NCI-H226 (cell line): ENCODE results near the gene PTPRA.

ENCODE experiments used
- DNase-seq: peaks from one replicate; pipeline ENCODE4 v3.0.0-alpha.2; 2015

Gene PTPRA

GRCh38 chr20:2859330-2860121, 13.8 kb upstream of the PTPRA start:
- DNase-seq, result no peak

DNA sequence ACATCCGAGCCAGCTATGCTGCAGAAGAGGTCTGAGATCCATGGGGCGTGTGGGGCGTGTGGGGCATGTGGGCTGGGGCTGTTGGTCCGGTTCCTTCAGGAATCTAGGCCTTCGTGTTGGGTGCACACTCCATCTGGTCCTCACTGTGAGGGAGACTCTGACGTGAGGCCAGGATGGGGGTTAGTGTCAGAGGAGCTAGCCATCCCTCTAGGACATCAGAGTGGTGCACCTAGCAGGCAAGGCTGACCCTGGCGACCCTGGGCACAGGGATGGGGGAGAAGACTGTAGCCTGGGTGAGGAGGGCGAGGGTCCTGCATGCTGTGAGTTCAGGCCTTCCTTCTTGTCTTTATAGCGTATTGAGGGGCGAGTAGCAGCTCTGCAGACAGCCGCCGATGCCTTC, 8.7 kb upstream of the PTPRA start:
- DNase-seq, result no peak

DNA sequence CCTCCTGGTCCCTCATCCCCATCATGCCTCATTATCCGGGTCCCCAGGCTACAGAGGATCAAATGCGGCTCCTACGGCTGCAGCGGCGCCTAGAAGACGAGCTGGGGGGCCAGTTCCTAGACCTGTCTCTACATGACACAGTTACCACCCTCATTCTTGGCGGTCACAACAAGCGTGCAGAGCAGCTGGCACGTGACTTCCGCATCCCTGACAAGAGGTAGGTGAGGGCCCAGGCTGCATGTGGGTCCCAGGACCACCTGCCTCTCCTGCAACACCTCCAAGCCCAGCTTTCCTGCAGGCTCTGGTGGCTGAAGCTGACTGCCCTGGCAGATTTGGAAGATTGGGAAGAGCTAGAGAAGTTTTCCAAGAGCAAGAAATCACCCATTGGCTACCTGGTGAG, 8.2 kb upstream of the PTPRA start:
- DNase-seq, result no peak

DNA sequence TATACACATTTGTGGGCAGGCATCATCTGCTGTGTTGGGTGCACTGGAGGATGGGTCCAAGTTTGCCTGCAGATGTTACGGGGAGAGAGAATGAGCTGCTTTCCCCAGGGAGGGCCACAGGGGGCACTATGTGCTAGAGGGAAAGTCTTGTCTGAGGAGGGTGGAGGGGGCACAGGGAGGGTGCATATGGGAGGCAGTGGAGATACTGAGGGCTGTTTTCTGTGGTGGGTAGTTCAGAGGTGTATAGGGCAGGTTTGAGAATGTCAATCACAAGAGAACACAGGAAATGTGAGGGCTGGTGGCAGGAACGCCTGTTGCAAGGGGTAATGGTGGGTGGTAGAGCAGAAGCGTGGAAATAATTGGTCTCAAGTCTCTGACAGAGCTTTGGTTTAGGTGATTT, 7.7 kb upstream of the PTPRA start:
- no peak for DNase-seq

DNA sequence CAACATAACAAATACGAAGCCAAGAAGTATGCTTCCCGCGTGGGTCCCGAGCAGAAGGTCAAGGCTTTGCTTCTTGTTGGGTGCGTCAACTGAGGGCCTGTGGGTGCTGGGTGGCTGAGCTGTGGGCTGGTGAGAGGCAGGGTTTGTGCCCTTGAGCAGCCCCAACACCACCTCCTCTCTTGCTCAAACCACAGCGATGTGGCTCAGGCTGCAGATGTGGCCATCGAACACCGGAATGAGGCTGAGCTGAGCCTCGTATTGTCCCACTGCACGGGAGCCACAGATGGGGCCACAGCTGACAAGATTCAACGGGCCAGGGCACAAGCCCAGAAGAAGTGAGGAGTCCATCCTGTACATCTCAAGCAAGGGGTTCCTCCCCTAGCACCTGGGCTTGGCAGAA, 7.0 kb upstream of the PTPRA start:
- DNase-seq, result no peak

DNA sequence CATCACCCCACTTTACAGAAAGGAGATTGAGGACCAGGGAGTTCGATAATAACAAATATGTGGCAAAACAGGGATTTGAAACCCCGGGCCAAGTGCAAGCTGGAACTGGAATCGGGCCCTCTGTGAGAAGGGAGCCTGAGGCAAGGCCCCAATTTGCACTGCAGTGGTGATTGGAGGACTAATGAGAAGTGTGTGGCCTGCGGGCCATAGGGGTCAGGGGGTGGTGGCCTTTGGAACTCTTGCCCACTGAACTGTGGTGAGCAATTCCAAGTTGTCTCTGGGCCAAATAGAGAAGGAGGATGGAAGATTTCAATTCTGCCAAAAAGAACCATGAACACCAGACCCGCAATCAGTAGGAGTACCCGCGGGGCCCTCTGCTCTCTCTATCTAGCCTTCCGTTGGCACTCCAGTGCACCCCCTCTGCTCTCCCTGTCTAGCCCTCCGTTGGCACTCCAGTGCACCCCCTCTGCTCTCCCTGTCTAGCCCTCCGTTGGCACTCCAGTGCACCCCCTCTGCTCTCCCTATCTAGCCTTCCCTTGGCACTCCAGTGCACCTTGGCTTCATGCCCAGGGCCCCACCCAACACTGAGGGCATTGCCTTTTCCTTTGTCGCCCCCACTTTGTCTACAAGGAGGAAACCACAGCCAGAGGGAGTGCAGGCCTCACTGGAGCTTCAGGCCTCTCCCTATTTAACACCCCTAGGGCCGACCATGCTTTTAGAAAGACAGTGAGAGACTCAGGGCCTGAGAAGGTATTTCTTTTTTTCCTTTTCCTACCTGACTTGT, 6.0 kb upstream of the PTPRA start:
- no peak for DNase-seq

DNA sequence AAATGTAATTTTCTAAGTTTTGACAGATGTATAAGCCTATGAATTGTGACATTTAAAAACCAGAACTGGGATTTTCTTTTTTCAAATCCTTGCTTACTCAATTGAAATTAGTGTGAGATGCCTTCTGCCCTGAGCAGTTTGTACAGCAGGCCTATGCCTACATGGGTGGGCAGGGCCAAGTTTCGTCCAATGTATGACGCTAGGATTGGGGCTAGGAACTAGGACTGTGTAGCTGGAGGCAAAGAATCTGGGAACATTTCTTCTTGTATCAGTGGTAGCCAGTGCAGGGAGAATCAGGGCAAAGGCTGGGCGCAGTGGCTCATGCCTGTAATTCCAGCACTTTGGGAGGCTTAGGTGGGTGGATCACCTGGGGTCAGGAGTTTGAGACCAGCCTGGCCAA, 3.9 kb upstream of the PTPRA start:
- no peak for DNase-seq

DNA sequence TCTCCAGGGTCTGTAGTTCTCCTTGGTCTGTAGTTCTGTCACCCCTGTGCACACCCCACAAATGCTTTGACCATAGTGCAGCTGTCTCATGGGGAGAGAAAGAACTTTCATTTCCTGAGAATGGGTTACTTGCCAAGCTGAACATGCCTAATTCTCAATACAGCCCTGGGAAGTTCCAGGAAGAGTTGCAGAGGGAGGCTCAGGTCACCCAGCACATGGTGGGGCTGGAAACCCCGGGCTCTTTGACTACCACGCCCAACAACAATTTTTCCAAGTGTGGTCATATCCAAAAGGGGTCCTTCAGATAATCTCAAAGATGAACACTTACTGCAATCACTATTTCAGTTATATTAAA, 2.2 kb upstream of the PTPRA start:
- DNase-seq, result no peak

DNA sequence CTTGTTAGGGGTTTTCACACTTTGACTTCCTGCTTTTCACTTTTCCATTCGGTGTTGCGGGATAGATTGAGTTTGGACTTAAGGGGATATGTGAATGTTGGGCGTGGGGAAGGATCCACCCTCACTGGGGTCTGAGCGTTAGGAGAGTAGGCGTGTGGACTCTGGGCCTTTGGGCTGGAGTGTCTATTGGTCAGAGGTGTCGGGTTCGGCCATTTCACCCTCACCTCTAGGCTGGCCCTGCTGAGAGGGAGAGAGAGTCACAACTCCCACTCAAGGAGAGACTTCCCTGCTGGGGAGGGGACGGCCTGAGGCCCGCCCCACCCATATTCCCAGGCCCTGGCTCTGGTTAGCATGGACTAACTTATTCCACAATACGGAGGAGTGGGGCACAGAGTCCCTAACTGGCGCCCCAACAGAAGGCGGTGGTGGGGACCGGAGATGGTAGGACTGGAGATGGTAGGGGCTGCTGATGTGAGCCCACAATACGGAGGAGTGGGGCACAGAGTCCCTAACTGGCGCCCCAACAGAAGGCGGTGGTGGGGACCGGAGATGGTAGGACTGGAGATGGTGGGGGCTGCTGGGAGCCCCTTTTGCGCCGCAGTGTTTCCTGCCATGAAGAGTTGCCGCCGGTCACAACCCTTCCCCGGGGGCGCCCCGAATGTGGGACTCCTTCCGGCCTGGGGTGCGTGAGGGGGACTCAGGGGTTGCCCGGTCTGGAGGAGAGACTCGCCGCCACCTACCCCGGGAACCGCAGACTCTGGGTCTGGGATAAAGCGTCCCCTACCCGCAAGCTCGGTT, 1.4 kb upstream of the PTPRA start:
- no peak for DNase-seq

DNA sequence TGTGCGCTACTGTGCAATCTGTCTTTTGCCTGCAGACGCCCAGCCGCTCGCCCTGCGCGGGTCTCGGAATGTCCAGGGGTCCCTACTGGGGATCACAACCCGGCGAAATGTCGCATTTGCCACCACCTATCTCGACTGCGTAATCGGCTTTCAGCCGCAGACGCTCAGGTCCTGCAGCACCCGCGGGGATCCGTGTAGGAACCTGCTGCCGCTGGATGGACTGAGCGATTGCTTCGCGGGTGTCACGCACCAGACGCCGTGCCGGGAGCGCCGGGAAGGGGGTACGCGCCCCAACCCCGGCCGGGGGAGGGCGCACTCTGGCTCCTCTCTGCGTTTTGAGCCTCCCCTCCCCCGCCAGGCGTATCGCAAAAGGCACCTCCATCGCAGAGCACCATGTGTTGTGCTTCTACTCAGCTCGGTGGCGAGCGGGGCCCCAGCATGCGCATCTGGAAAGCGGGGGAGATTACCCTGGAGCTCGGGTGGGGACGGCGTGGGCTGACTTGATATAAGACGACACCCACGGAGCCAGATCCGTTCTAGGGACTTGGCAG, 747 bp upstream of the PTPRA start:
- no peak for DNase-seq

DNA sequence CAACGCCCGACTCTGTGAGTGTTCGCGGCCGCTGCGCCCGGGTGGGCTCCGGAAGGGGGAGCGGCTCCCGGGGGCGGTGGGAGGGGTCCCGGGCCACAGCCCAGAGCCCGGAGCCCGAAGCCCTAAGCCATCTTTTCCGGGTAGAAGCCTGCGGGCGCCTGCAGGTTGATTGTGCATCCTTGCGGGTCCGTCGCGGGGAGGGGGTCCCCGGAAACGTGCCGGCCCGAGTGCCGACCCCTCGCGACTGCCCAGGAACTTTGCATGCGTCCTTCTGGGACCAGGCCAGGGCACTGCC, 413 bp downstream of the PTPRA start:
- DNase-seq, result no peak

DNA sequence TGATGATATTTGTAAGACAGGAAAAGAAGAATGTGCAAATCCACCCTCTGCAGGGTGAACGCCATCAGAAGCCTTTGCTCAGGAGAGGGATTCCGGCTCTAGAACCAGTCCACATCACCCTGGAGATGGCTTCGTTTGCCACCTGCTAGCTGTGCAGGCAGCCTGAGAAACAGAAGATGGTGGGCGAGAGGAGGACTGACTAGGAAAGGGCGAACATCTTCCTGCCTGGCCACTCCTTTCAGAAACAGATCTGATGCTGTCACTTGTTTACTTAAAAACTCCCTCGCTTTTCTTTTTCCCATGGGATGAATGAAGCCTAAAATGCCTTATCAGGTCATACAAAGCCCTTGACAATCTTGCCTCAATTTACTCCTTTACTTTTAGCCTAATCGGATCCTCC, 1.2 kb downstream of the PTPRA start:
- DNase-seq, result no peak

- DNase-seq, result no peak
These were observed 2.5 kb downstream of the PTPRA start for GRCh38 chr20:2875690-2876203.

DNA sequence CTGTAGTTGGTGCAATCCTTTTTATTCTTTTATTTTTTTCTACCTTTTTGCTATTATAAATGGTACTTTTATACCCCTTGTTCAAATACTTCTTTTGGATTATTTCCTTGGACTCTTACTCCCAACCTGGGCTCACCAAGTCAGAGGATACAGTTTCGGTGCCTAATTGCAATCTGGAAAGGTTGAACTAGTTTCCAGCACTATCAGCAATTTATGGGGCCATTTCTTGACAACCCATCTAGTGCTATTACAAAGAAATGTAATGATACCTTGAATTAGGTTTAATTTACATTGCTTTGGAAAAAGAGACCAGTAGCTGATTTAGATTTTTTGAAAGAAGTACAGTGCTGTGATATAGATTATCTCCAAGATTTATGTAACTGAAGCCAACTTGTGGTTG, 5.2 kb downstream of the PTPRA start:
- no peak for DNase-seq

DNA sequence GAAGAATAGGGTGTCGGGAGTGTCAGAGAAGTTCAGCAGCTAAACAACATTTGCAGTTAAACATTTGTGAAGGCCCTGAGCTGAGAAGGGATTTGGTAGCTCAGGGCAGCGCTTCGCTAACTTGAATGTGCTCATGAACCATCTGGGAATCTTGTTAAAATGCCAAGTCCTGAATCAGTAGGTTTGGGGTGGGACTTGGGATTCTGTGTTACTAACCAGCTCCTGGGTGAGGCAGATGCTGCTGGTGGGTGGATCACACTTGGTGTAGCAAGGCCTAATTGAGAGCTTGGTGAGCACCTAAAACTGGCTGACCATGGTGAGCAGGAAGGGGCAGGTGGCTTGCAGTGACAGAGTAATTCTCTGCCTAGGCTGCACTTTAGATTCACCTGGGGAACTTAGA, 5.9 kb downstream of the PTPRA start:
- DNase-seq, result no peak

DNA sequence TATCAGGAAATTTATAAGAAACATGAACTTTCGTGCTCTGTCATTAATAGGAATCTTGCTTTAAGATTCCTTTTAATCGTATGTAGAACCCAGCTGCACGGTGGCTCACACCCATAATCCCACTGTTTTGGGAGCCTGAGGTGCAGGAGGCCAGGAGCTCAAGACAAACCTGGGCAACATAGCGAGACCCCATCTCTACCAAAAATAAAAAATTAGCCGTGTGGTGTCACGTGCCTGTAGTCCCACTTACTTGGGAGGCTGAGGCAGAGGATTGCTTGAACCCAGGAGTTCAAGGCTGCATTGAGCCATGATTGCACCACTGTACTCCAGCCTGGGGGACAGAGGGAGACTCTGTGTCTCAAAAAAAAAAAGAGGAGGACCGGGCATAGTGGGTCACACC, 7.4 kb downstream of the PTPRA start:
- no peak for DNase-seq

GRCh38 chr20:2883726-2884637, 10.7 kb downstream of the PTPRA start:
- no peak for DNase-seq

- no peak for DNase-seq
These were observed 14.4 kb downstream of the PTPRA start for GRCh38 chr20:2887715-2888114.

DNA sequence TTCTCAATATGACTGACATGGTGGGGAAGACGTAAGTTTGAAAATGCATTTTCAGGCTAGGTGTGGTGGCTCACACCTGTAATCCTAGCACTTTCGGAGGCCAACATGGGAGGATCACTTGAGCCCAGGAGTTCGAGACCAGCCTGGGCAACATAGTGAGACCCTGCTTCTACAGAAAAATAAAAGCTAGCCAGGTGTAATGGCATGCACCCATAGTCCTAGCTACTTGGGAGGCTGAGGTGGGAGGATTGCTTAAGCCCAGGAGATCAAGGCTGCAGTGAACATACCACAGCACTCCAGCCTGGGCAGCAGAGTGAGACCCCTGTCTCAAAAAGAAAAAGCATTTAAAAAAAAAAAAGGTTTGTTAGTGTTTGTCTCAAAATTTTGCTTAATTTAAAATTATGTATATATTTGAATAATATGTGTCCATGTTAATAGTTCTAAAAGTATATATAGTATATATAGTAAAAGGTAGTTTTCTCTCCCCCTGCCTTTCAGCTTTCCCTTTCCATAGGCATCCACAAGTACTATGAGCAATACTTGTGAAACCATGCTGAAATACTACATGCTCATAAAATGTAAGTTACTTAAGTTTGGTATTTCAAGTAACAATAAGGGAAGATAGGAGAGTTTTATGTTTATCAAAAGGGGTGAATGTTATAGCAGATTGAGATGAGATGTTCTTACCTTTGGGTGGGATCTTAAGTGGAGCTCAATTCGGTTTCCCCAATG, 15.1 kb downstream of the PTPRA start:
- DNase-seq, result no peak

- no peak for DNase-seq
These were observed 15.9 kb downstream of the PTPRA start for GRCh38 chr20:2889209-2889608.

DNA sequence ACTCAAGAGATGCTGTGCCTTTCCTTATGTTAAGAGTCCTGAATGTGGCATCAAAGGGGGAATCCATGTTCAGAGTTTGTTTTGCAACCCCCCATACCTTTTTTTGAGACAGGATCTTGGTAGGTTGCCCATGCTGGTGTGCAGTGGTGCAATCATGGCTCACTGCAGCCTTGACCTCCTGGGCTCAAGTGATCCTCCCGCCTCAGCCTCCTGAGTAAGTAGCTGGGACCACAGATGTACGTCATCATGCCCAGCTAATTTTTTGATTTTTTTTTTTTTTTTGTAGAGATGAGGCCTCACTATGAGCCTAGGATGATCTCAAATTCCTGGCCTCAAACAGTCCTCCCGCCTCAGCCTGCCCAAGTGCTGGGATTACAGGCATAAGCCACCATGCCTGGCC, 16.5 kb downstream of the PTPRA start:
- DNase-seq, result no peak

DNA sequence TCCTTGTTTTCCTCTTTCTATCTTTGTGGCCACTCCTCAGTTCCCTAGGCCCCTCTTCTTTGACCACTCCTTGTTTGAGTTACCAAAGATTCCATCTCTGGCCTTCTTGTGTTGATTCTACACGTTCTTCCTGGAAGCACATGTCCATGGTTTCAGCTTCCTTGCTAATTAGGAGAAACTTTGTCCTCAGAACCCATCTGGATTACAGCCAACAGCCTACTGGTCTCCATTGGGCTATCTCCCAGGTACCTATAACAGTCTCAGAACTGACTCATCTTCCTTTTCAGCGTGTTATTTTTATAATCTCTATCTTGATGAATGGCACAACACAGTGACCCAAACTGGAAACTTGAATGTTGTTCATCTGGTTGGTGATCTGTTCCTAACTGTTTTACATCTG, 17.5 kb downstream of the PTPRA start:
- DNase-seq, result no peak
